Medulla oblongata (tissue), 1 donor: Measurements from ENCODE around the gene NSL1.

ENCODE experiments used
- DNase-seq: peaks from one replicate; pipeline ENCODE4 v3.0.0-alpha.2; 2015; ENCODE audit errors: extremely low spot score

NSL1 gene

GRCh38 chr1:212703991-212704564 lies 87.5 kb downstream of the NSL1 start:
- DNase-seq, result no peak

GRCh38 chr1:212702672-212703071 lies 88.9 kb downstream of the NSL1 start:
- DNase-seq, result no peak

GRCh38 chr1:212701910-212702309 lies 89.7 kb downstream of the NSL1 start:
- no peak for DNase-seq

- DNase-seq, result peak; percentile 64
These were observed 90.4 kb downstream of the NSL1 start for GRCh38 chr1:212700892-212701819.

GRCh38 chr1:212700223-212700891 lies 91.2 kb downstream of the NSL1 start:
- peak; percentile 21 for DNase-seq

DNA sequence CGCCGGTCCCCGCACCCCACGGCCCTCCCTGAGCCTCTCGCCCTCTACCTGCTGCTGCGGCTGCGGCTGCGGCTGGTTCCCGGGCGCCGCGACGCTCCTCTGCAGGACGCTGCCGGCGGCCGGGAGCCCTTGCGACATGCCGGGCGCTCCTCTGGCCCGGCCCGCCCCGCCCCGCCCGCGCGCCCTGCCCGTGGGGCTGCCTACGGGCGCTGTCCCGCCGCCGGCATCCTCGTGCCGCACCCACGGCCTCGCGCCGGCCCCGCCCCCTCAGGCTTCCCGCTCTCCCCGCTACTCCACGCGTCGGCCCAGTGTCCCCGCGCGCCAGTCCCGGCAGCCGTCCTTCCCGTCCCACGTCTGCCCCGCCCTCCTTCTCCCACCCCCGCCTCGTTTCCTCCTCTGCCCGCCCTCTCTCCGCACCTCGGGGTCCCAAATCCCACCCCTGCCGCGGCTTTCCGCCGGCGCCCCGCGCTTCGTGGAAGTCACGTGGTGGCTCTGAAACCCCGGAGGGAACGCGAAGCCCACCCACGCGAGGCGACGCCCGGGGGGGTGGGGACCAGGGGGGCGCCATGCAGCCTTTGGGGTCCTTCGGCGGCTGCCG lies 91.9 kb downstream of the NSL1 start, which contains the start of gene BATF3:
Gene BATF3, minus strand, starts transcription at position 216 of the 598 bp plus-strand sequence. Its CDS starts 78 bp downstream, at position 138.
- no peak for DNase-seq

GRCh38 chr1:212699104-212699624 lies 92.4 kb downstream of the NSL1 start:
- peak; percentile 30 for DNase-seq

GRCh38 chr1:212698467-212699103 lies 93.0 kb downstream of the NSL1 start:
- DNase-seq, result no peak

DNA sequence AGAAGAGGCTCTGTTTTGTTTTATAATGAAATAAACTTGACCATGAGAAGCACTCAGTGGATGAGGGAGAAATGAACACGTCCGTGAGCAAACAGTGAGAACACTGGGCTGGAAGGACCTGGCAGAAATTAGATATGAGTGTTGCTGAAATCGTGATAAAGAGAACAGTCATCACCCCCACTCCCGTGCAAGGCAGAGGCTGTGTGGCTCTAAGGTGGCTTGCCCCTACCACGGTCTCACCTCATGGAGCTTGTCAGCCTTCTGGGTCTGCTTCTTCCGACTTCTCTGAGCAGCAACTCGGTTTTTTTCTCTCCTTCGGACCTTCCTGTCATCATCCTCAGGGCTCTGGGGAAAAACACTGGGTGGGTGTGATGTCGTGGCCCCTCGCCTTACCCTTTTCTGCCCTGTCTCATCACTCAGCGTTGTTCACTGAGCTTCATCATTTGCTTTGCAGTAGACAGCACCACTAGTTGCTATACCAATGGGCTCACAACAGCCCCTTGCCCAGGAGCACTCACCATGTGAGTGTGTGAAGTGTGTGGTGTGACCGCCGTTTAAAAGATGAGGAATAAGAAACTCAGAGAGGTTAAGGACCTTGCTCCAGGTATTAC lies 94.8 kb downstream of the NSL1 start:
- no peak for DNase-seq

GRCh38 chr1:212692774-212693644 lies 98.6 kb downstream of the NSL1 start:
- no peak for DNase-seq

GRCh38 chr1:212691561-212692071 lies 100.0 kb downstream of the NSL1 start:
- DNase-seq, result no peak

DNA sequence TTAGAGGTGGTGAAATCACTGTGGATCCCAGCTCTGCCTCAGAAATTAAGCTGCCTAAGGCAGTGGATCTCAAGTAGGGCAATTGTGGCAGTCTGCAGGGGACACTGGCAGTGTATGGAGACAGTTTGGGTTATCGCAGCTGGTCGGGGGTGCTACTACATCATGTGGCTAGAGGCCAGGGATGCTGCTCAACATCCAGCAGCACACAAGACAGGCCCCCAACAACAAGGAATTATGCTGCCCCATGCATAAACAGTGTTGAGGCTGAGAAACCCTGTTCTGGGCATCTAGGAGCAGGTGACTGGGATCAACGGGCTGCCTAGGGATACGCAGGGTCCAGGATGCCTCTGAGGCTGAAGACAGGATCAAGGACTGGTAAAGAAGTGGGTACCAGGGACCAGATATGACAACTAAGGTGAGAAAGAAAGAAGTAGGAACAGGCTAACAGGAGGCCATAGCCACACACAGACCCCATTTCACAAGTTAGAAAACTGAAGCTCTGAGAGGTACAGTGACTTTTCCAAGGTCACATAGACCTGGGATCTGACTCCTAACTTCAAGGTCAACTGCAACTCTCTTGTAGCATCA lies 100.7 kb downstream of the NSL1 start:
- DNase-seq, result no peak

DNA sequence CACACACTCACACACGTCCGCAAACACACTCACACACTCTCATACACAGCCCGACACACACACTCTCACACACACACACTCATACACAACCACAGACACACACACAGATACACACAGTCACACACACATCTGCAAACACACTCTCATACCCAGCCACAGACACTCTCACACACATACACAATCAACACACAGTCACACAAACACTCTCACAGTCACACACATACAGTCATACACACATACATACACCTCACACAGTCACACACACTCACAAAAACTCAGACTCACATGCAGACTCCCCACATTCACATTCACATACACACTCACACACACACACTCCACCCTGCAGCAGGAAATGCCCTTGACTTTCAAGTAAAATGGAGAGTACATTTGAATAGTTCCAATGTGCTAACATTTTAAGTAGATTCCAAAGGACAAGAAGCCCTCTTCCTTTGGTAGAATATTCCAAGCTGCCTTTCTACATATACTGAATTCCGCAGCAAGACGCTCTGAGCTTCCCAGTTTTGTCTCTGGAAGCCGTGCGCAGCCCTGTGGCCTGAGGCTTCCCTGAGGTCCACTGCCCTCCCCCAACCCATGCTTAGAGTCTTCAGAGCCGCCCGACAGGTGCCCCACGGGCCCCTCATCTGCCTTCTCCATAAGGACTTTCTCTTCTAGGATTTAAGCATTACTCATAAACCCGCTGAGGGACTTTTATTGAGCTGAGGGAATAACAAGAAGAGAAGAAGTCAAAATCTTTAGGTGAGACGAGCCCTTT lies 101.6 kb downstream of the NSL1 start:
- no peak for DNase-seq

DNA sequence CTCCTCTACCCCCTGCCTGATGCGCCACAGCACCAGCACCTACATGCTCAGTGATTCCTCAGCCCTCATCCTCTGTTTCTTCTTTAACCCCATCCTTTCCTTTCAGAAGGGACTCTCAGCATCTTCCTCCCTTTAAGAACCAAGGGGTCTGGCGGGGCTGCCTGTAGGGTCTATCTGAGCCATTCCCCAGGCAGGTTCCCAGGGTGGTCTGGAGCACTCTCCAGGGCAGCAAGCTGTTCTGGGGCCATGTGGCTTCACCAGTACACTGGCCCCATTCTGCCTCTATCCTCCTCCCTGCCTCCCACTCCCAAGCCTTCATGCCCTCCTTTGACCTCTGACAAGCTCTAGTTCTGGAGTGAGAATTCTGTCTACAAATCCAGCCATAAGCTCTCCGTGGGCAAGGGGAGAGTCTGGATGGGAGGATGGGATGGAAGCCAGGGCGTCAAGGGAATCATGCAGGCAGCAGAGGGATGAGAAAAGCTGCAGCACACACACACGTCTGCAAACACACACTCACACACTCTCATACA lies 102.3 kb downstream of the NSL1 start:
- DNase-seq, result no peak

DNA sequence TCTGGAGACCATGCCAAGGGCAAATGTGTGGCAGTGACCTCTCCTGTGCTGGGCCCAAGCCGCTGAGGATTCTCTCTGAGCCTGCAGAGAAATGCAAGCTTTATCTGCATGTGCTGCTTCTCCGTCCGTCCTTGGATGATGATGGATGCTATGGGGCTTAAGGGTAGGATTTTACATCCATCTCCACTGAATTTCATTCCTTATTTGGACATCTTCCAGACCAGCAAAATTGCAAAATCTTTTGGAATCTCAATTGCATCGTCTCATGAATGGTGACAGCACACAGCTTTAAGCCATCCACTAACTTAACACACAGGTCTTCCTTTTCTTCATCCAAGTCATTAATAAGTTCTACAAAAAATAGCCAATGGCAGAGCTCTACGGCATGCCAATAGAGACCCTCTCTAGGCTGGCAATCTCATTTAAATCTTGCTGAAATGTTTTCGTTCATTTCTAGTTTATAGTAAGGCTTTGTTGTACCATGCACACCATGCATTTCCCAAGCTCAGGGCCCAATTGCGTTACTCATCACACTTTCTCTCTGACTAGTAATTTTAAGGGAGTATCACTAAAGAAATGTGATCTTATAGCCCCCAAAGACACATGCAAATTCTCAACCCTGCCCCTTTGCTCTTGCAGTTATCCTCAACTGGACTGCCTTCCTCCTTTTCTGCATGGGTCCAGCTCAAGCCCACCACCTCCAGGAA lies 103.1 kb downstream of the NSL1 start:
- DNase-seq, result no peak

- no peak for DNase-seq
These were observed 103.8 kb downstream of the NSL1 start for GRCh38 chr1:212687811-212688210.

DNA sequence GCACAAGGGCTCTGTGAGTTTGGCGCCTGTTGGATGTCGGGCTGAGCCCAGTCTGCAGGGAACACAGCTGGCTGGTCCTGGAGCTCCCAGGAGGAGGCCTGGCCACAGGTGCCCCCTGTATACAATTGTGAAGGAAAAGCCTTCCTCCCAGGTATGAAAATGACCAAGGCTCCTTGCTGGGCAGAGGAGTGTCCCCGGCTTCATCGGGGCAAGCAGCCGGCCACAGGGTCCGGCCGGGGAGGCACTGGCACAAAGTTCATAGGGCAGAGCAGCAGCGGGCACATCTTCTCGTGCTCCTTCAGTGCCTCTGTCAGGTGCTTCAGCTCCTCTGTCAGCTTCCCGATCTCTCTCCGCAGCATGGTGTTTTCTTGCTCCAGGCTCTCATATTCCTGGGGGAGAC lies 105.0 kb downstream of the NSL1 start:
- no peak for DNase-seq

DNA sequence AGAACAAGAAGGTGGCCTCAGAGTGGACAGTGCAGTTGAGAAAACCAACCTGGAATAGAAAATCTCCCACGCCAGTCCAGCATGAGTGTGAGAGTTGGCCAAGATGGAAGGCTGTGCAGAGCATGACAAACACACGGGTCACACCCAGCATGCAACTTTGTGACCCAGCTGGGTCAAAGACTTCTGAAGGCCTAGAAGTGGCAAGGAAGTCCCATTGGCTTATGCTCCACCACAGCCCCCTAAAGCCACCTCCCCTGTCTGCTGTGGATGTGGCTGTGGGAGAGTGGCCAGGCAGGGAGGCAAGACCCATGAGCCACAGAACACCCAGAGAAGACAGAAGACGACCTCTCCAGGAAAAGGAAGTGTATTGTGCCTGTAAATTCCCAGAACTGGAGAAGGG lies 105.5 kb downstream of the NSL1 start:
- DNase-seq, result no peak
